Right renal cortex interstitium (tissue), 3 donors: Measurements from ENCODE around the gene GCNT4. TPM values are rescaled to one million over a fixed set of nuclear protein-coding genes. Genes with fewer than 3 reads are reported as not detected.
"Not testable (repeated sequence)": the region's sequence is repeated elsewhere in the genome, so short reads cannot be mapped to it uniquely, and the experiment has no call there.

Source experiments
- DNase-seq, 3 donors: peaks; one replicate each; pipeline ENCODE4 v3.0.0-alpha.2; 2013; ENCODE audit warnings: low read depth in 3 of 3, low spot score in 2 of 3
- polyA plus RNA-seq, 3 donors: library from polyadenylated mRNA; unstranded; fragments of 120-200 nt; gene quantifications; one replicate each; pipeline ENCODE4 v1.2.1, GENCODE V29; 2013; ENCODE audit not compliant: insufficient read length in 3 of 3

Gene GCNT4
- polyA plus RNA-seq, result 10 to 100 TPM; 13.3 to 17.6 (median 16.6) TPM

- no peak for DNase-seq
These were observed at the start of gene GCNT4 for GRCh38 chr5:75052192-75053053. TSS of gene GCNT4 (minus strand) at chr5:75052558. CDS start at chr5:75030037, 22,521 bp downstream.

- DNase-seq, result not testable (repeated sequence)
These were observed 43.6 kb upstream of the GCNT4 start for GRCh38 chr5:75095956-75096355.

- DNase-seq, result no peak
These were observed 39.2 kb upstream of the GCNT4 start for GRCh38 chr5:75091597-75091996.

- DNase-seq, result no peak
These were observed 37.3 kb upstream of the GCNT4 start for GRCh38 chr5:75089662-75090061.

- DNase-seq, result no peak
These were observed 36.8 kb upstream of the GCNT4 start for GRCh38 chr5:75089137-75089536.

GRCh38 chr5:75088648-75089047, 36.3 kb upstream of the GCNT4 start:
- DNase-seq, result no peak

- no peak for DNase-seq
These were observed 29.2 kb upstream of the GCNT4 start for GRCh38 chr5:75081510-75081909.

- DNase-seq, result not testable (repeated sequence)
These were observed 27.0 kb upstream of the GCNT4 start for GRCh38 chr5:75079346-75079745.

- no peak for DNase-seq
These were observed 25.7 kb upstream of the GCNT4 start for GRCh38 chr5:75078027-75078426.

- no peak for DNase-seq
These were observed 19.7 kb upstream of the GCNT4 start for GRCh38 chr5:75072061-75072460.

- no peak for DNase-seq
These were observed 18.7 kb upstream of the GCNT4 start for GRCh38 chr5:75071100-75071499.

GRCh38 chr5:75067434-75067833, 15.1 kb upstream of the GCNT4 start:
- DNase-seq, result no peak

GRCh38 chr5:75062925-75063531, 10.7 kb upstream of the GCNT4 start:
- DNase-seq, result no peak

- DNase-seq, result no peak
These were observed 7.7 kb upstream of the GCNT4 start for GRCh38 chr5:75059912-75060545.

GRCh38 chr5:75058986-75059535, 6.7 kb upstream of the GCNT4 start:
- no peak for DNase-seq

- DNase-seq, result no peak
These were observed 5.2 kb upstream of the GCNT4 start for GRCh38 chr5:75057561-75057960.

GRCh38 chr5:75055727-75056144, 3.4 kb upstream of the GCNT4 start:
- no peak for DNase-seq

- DNase-seq, result peak in 1 of 3 donors; percentile 44
These were observed 2.0 kb upstream of the GCNT4 start for GRCh38 chr5:75054134-75054930.

GRCh38 chr5:75053304-75054133, 1.2 kb upstream of the GCNT4 start:
- peak in 1 of 3 donors; percentile 68 for DNase-seq

- DNase-seq, result no peak
These were observed 621 bp upstream of the GCNT4 start for GRCh38 chr5:75053054-75053303.
